ENCODE measurements around the gene ZNF700.
"Not testable (repeated sequence)": the region's sequence is repeated elsewhere in the genome, so short reads cannot be mapped to it uniquely, and the experiment has no call there.

The ZNF700 gene

GRCh38 chr19:11905928-11906327, 19.0 kb upstream of the ZNF700 start:
- no peak for TF ChIP-seq CTCF (IDR thresholded peaks at IDR 0.05; ENCODE audit: unreplicated experiment in 3 of 3)
- peaks cover 93% of the 10 kb centered on the region for H3K36me3 Mint-ChIP-seq (ENCODE audit: low read depth)
- peaks cover 80% of the 10 kb centered on the region for H3K9me3 Mint-ChIP-seq
- no peaks in the 10 kb centered on the region for H3K27me3 Mint-ChIP-seq (ENCODE audit: low read depth)
- H3K4me1 Mint-ChIP-seq, result no peaks in the 10 kb centered on the region
- H3K27ac Mint-ChIP-seq, result no peak overlapping the region
- no peak overlapping the region for H3K4me3 Mint-ChIP-seq

- Mint-ChIP-seq H3K36me3 (ENCODE audit: low read depth) (peaks cover 82% of the 10 kb centered on the region), H3K9me3 (peaks cover 64% of the 10 kb centered on the region)
- not testable (repeated sequence) for H3K27me3 Mint-ChIP-seq (ENCODE audit: low read depth); H3K4me1 Mint-ChIP-seq; H3K27ac Mint-ChIP-seq; H3K4me3 Mint-ChIP-seq
Measured at GRCh38 chr19:11911937-11912336, 13.0 kb upstream of the ZNF700 start.

GRCh38 chr19:11914417-11915051, 10.4 kb upstream of the ZNF700 start:
- not testable (repeated sequence) for H3K4me3 Mint-ChIP-seq; H3K4me1 Mint-ChIP-seq; H3K27me3 Mint-ChIP-seq (ENCODE audit: low read depth); H3K27ac Mint-ChIP-seq
- peaks cover 53% of the 10 kb centered on the region for H3K9me3 Mint-ChIP-seq
- H3K36me3 Mint-ChIP-seq (ENCODE audit: low read depth), result peaks cover 69% of the 10 kb centered on the region

- Mint-ChIP-seq H3K36me3 (ENCODE audit: low read depth) (peaks cover 34% of the 10 kb centered on the region), H3K4me1 (peaks cover 23% of the 10 kb centered on the region), H3K9me3 (peaks cover 29% of the 10 kb centered on the region), H3K27ac (peak overlapping the region in 2 of 3 experiments; percentile 27 to 66), H3K27me3 (ENCODE audit: low read depth) (no peaks in the 10 kb centered on the region), H3K4me3 (no peak overlapping the region)
- TF ChIP-seq CTCF (IDR thresholded peaks at IDR 0.05; ENCODE audit: unreplicated experiment in 3 of 3), result no peak
Measured at GRCh38 chr19:11921852-11922495, 2.9 kb upstream of the ZNF700 start.

GRCh38 chr19:11925651-11926187, 812 bp downstream of the ZNF700 start:
- peak overlapping the region; percentile 82 to 99 (median 89) for H3K4me3 Mint-ChIP-seq
- H3K27me3 Mint-ChIP-seq (ENCODE audit: low read depth), result not testable (repeated sequence)
- peaks cover 42% of the 10 kb centered on the region for H3K9me3 Mint-ChIP-seq
- H3K27ac Mint-ChIP-seq, result peak overlapping the region; percentile 65 to 95 (median 91)
- H3K36me3 Mint-ChIP-seq (ENCODE audit: low read depth), result peaks cover 54% of the 10 kb centered on the region
- peaks cover 23% of the 10 kb centered on the region for H3K4me1 Mint-ChIP-seq

GRCh38 chr19:11927227-11927626, 2.3 kb downstream of the ZNF700 start:
- Mint-ChIP-seq H3K4me1 (peaks cover 23% of the 10 kb centered on the region), H3K27ac (no peak overlapping the region), H3K4me3 (peak overlapping the region in 1 of 3 experiments; percentile 63), H3K27me3 (ENCODE audit: low read depth) (no peaks in the 10 kb centered on the region), H3K36me3 (ENCODE audit: low read depth) (peaks cover 70% of the 10 kb centered on the region), H3K9me3 (peaks cover 53% of the 10 kb centered on the region)
- no peak for TF ChIP-seq CTCF (IDR thresholded peaks at IDR 0.05; ENCODE audit: unreplicated experiment in 3 of 3)

GRCh38 chr19:11931051-11931450, 6.1 kb downstream of the ZNF700 start:
- H3K9me3 Mint-ChIP-seq, result peaks cover 62% of the 10 kb centered on the region
- TF ChIP-seq CTCF (IDR thresholded peaks at IDR 0.05; ENCODE audit: unreplicated experiment in 3 of 3), result no peak

More at GRCh38 chr19:11931051-11931450, 6.1 kb downstream of the ZNF700 start:
- Mint-ChIP-seq H3K27ac (no peak overlapping the region), H3K4me3 (no peak overlapping the region), H3K4me1 (peaks cover 1% of the 10 kb centered on the region), H3K27me3 (ENCODE audit: low read depth) (no peaks in the 10 kb centered on the region), H3K36me3 (ENCODE audit: low read depth) (peaks cover 91% of the 10 kb centered on the region)
